ENCODE results near the gene SLC25A39.

GRCh38 chr17:44351961-44352827 is 27.6 kb upstream of the SLC25A39 start:
- no peak for TF ChIP-seq CTCF (IDR thresholded peaks at IDR 0.05)
- TF ChIP-seq ZFX (IDR thresholded peaks at IDR 0.05; ENCODE audit: borderline replicate concordance): no peak
